HCT116 (cell line): ENCODE data around the gene MYO1G.

Source experiments
- ATF3 ChIP-seq: IDR thresholded peaks from 2 replicates; pipeline ENCODE4 v1.6.1; 2012
- CEBPB ChIP-seq: IDR thresholded peaks from 2 replicates; pipeline ENCODE4 v1.6.1; 2012; ENCODE audit warnings: low read depth
- CTCF ChIP-seq, 3 experiments: fragments of 200-600 bp in 1 of 3; sonication (generic) in 1 of 3; IDR thresholded peaks in 2 of 3; conservative IDR thresholded peaks in 1 of 3; 2 replicates each; pipeline ENCODE4 v1.5.1; 2012 to 2017; ENCODE audit warnings: low read depth in 2 of 3, low read length in 2 of 3, antibody characterized with exemption in 1 of 3, borderline replicate concordance in 1 of 3, control low read depth in 1 of 3, mild to moderate bottlenecking in 1 of 3, mixed read lengths in 1 of 3, mixed run types in 1 of 3, moderate library complexity in 1 of 3; ENCODE audit not compliant: insufficient read depth in 1 of 3
- EZH2 ChIP-seq: fragments of 200-600 bp; sonication (generic); IDR thresholded peaks from 2 replicates; pipeline ENCODE4 v1.6.1; 2017; ENCODE audit warnings: antibody characterized with exemption, mixed run types
- POLR2A ChIP-seq: IDR thresholded peaks from 2 replicates; pipeline ENCODE4 v1.7.0; 2011; ENCODE audit warnings: borderline replicate concordance; ENCODE audit not compliant: insufficient read depth, insufficient read length; ENCODE audit errors: extremely low read depth
- RAD21 ChIP-seq: IDR thresholded peaks from 2 replicates; pipeline ENCODE4 v1.6.1; 2012; ENCODE audit warnings: low read depth, mild to moderate bottlenecking
- REST ChIP-seq: IDR thresholded peaks from 2 replicates; pipeline ENCODE4 v1.6.1; 2012; ENCODE audit warnings: low read depth
- YY1 ChIP-seq: IDR thresholded peaks from 2 replicates; pipeline ENCODE4 v1.6.1; 2011; ENCODE audit warnings: low read length, low read depth, moderate library complexity, mild to moderate bottlenecking; ENCODE audit not compliant: insufficient replicate concordance; ENCODE audit errors: extremely low read depth
- ZNF274 ChIP-seq: fragments of 200-500 bp; sonication (Bioruptor generic); IDR thresholded peaks from 2 replicates; pipeline ENCODE4 v1.6.1; 2014; ENCODE audit warnings: mild to moderate bottlenecking, low read depth, low read length, inconsistent platforms

GRCh38 chr7:44977304-44977958, 1.4 kb downstream of the MYO1G start:
- no peak for TF ChIP-seq CTCF (IDR thresholded peaks at IDR 0.05 in 2 of 3, conservative IDR thresholded peaks at IDR 0.05 in 1 of 3; ENCODE audit: borderline replicate concordance in 1 of 3, insufficient read depth in 1 of 3, low read depth in 2 of 3, low read length in 2 of 3)
- TF ChIP-seq CEBPB: no peak
- TF ChIP-seq POLR2A: no peak
- no peak for TF ChIP-seq ZNF274
- no peak for TF ChIP-seq EZH2
- no peak for TF ChIP-seq RAD21
- no peak for TF ChIP-seq YY1
- no peak for TF ChIP-seq ATF3
- TF ChIP-seq REST: no peak
